IMR-90 (cell line): Measurements from ENCODE around the gene MGAT4A. TPM values are rescaled to one million over a fixed set of nuclear protein-coding genes. Genes with fewer than 3 reads are reported as not detected.

Experiments
- ATAC-seq: fragments of 200-7000 bp; cut with Tn5 transposase; 2 replicates; pipeline ENCODE4 v1.9.1; 2020; ENCODE audit warnings: low read depth, mild to moderate bottlenecking, moderate library complexity
- BruUV-seq: library from RNA; stranded (reverse); fragments of 400-500 nt; replicated peaks from 2 replicates; lab custom pipeline; 2021; lab: Mats Ljungman, UMichigan
- CTCF ChIA-PET: fragments of 300-600 bp; formaldehyde crosslinking; extraction: SDS; loops from one replicate; lab custom pipeline; 2021; ENCODE audit warnings: antibody characterized with exemption; lab: Yijun Ruan, JAX
- POLR2A ChIA-PET: fragments of 300-600 bp; sonication (Branson Sonifier 250); formaldehyde crosslinking; loops from one replicate; lab custom pipeline; 2022; ENCODE audit warnings: antibody characterized with exemption; ENCODE audit not compliant: unreplicated experiment; lab: Charles Lee
- DNase-seq: peaks from one replicate; pipeline ENCODE4 v3.0.0; 2013
- H2AFZ ChIP-seq: replicated peaks from 2 replicates; pipeline ENCODE3; 2013; ENCODE audit warnings: low read length, mild to moderate bottlenecking; ENCODE audit not compliant: poor library complexity
- H2AK5ac ChIP-seq: 2 replicates; pipeline ENCODE4 v1.6.1; 2013; ENCODE audit warnings: low read depth, low read length, inconsistent platforms
- H2AK9ac ChIP-seq: replicated peaks from 2 replicates; pipeline ENCODE3; 2013; ENCODE audit warnings: mild to moderate bottlenecking, low read depth, low read length, moderate library complexity; ENCODE audit not compliant: poor library complexity
- H2BK120ac ChIP-seq: 2 replicates; pipeline ENCODE4 v1.6.1; 2013; ENCODE audit warnings: low read depth, low read length, inconsistent platforms
- H2BK15ac ChIP-seq: 3 replicates; pipeline ENCODE4 v1.6.1; 2013; ENCODE audit warnings: low read depth, low read length, inconsistent platforms
- H2BK20ac ChIP-seq: 2 replicates; pipeline ENCODE4 v1.6.1; 2013; ENCODE audit warnings: low read depth, mild to moderate bottlenecking, inconsistent platforms, low read length, moderate library complexity
- H2BK5ac ChIP-seq: 2 replicates; pipeline ENCODE4 v1.6.1; 2013; ENCODE audit warnings: mild to moderate bottlenecking, low read depth, low read length, inconsistent platforms; ENCODE audit not compliant: poor library complexity, severe bottlenecking
- H3K14ac ChIP-seq: replicated peaks from 2 replicates; pipeline ENCODE4 v1.6.1; 2013; ENCODE audit warnings: low read depth, low read length, inconsistent platforms
- H3K18ac ChIP-seq: 2 replicates; pipeline ENCODE4 v1.6.1; 2013; ENCODE audit warnings: low read depth, low read length, control low read depth
- H3K23ac ChIP-seq: 2 replicates; pipeline ENCODE4 v1.6.1; 2013; ENCODE audit warnings: low read depth, low read length, inconsistent platforms
- H3K27ac ChIP-seq: 2 replicates; pipeline ENCODE4 v1.5.1; 2013; ENCODE audit warnings: mild to moderate bottlenecking, control low read depth, low read length; ENCODE audit not compliant: insufficient read depth
- H3K27me3 ChIP-seq: 2 replicates; pipeline ENCODE4 v1.6.1; 2013; ENCODE audit warnings: low read length; ENCODE audit not compliant: control insufficient read depth, insufficient read depth
- H3K36me3 ChIP-seq: 2 replicates; pipeline ENCODE4 v1.6.1; 2013; ENCODE audit warnings: low read length, mixed read lengths; ENCODE audit not compliant: control insufficient read depth, insufficient read depth
- H3K4ac ChIP-seq: 2 replicates; pipeline ENCODE4 v1.6.1; 2013; ENCODE audit warnings: low read depth, low read length, inconsistent platforms
- H3K4me1 ChIP-seq: 2 replicates; pipeline ENCODE4 v1.6.1; 2013; ENCODE audit warnings: low read length, mixed read lengths; ENCODE audit not compliant: control insufficient read depth, insufficient read depth
- H3K4me2 ChIP-seq: 2 replicates; pipeline ENCODE4 v1.6.1; 2013; ENCODE audit warnings: low read depth, mild to moderate bottlenecking, control low read depth, low read length, moderate library complexity
- H3K4me3 ChIP-seq: 2 replicates; pipeline ENCODE4 v1.5.1; 2013; ENCODE audit warnings: low read depth, mild to moderate bottlenecking, control low read depth, low read length, moderate library complexity; ENCODE audit not compliant: insufficient read depth
- H3K56ac ChIP-seq: 2 replicates; pipeline ENCODE4 v1.6.1; 2013; ENCODE audit warnings: low read length, inconsistent platforms; ENCODE audit not compliant: insufficient read depth; ENCODE audit errors: extremely low read depth
- H3K79me1 ChIP-seq, 2 experiments: 2 replicates each; pipeline ENCODE4 v1.6.1; 2013; ENCODE audit warnings: low read length in 2 of 2, inconsistent platforms in 1 of 2, low read depth in 1 of 2
- H3K9ac ChIP-seq: 2 replicates; pipeline ENCODE4 v1.6.1; 2013; ENCODE audit warnings: low read depth, low read length, control low read depth
- H3K9me1 ChIP-seq: 2 replicates; pipeline ENCODE4 v1.6.1; 2013; ENCODE audit warnings: low read length, inconsistent platforms; ENCODE audit not compliant: insufficient read depth
- H3K9me3 ChIP-seq: 2 replicates; pipeline ENCODE4 v1.6.1; 2013; ENCODE audit warnings: low read length; ENCODE audit not compliant: control insufficient read depth, insufficient read depth
- H4K20me1 ChIP-seq: 2 replicates; pipeline ENCODE4 v1.6.1; 2013; ENCODE audit warnings: low read length, inconsistent platforms; ENCODE audit not compliant: insufficient read depth
- H4K5ac ChIP-seq: 2 replicates; pipeline ENCODE4 v1.6.1; 2013; ENCODE audit warnings: mild to moderate bottlenecking, low read depth, low read length, control low read depth
- H4K8ac ChIP-seq, 2 experiments: 2 replicates each; pipeline ENCODE4 v1.6.1; 2013; ENCODE audit warnings: low read depth in 2 of 2, low read length in 2 of 2, control low read depth in 1 of 2, inconsistent platforms in 1 of 2
- H4K91ac ChIP-seq: 2 replicates; pipeline ENCODE4 v1.6.1; 2013; ENCODE audit warnings: low read depth, low read length, inconsistent platforms; ENCODE audit not compliant: insufficient read depth
- FOS ChIP-seq: fragments of 150-350 bp; IDR thresholded peaks from 2 replicates; pipeline ENCODE4 v1.6.1; 2016; ENCODE audit warnings: low read depth, low read length
- NFE2L2 ChIP-seq: fragments of 150-350 bp; IDR thresholded peaks from 2 replicates; pipeline ENCODE4 v1.6.1; 2016; ENCODE audit warnings: low read depth, mild to moderate bottlenecking, low read length
- WGBS, 2 experiments: methylation state at CpG; one replicate each; pipeline versions ENCODE4 v1.1.5 to v1.1.7; 2013; ENCODE audit warnings: missing lambda C conversion rate in 2 of 2; ENCODE audit not compliant: insufficient read length in 1 of 2; ENCODE audit errors: extremely low coverage in 2 of 2; 5-methylcytosine and 5-hydroxymethylcytosine counted together
- dilution Hi-C: fragments of 300-500 bp; cut with HindIII; formaldehyde crosslinking; loops from one replicate; pipeline ENCODE4 v1.14.3; 2018; ENCODE audit warnings: low sequenced_read_pairs; ENCODE audit not compliant: unreplicated experiment
- in situ Hi-C: fragments of 300-500 bp; cut with MboI; formaldehyde crosslinking; loops from 3 replicates; pipeline ENCODE4 v1.14.3; 2019; ENCODE audit warnings: low sequenced_read_pairs, inconsistent platforms, mixed read lengths
- intact Hi-C: fragments of 100-400 bp; cut with micrococcal nuclease; formaldehyde crosslinking; loops from 2 replicates; pipeline ENCODE4 v1.10.0; 2022
- polyA plus RNA-seq, 3 experiments: library from polyadenylated mRNA; depleted of rRNA; stranded (reverse); fragments of >200 nt; gene quantifications; 2 replicates each; pipeline ENCODE4 v1.2.3, GENCODE V29; 2012; ENCODE audit warnings: low replicate concordance in 1 of 3
- total RNA-seq: library from RNA; depleted of rRNA; stranded (reverse); fragments of >200 nt; gene quantifications from 2 replicates; pipeline ENCODE4 v1.2.3, GENCODE V29; 2012

The MGAT4A gene
- total and polyA plus RNA-seq, 2 of the 4 experiments (the other 2 are of a cell fraction): under 0.01 TPM; not detected in 1

GRCh38 chr2:98748292-98749065 lies 17.5 kb upstream of the MGAT4A start:
- no peaks in the 10 kb centered on the region for H3K4me1 ChIP-seq
- intact Hi-C loops: no loop called here
- no peak overlapping the region for H2BK120ac ChIP-seq
- no peak overlapping the region for H2AK9ac ChIP-seq
- no peak overlapping the region for H4K5ac ChIP-seq
- WGBS, 2 experiments: no CpG with 5 or more reads among the region's 13 CpGs
- H4K8ac ChIP-seq: no peak overlapping the region
- no peak overlapping the region for H2BK5ac ChIP-seq
- no peak for ATAC-seq
- H4K20me1 ChIP-seq: no peaks in the 10 kb centered on the region
- H3K23ac ChIP-seq: no peak overlapping the region
- H2AK5ac ChIP-seq: no peak overlapping the region
- no peak overlapping the region for H3K4ac ChIP-seq
- no peak overlapping the region for H2BK15ac ChIP-seq
- dilution Hi-C loops: no loop called here
- no peak overlapping the region for H3K14ac ChIP-seq
- no peaks in the 10 kb centered on the region for H3K9me1 ChIP-seq
- peaks cover 6% of the 10 kb centered on the region; the same call in 1 of the 2 replicates for H3K27me3 ChIP-seq
- in situ Hi-C loops: no loop called here
- no peaks in the 10 kb centered on the region for H3K79me1 ChIP-seq
- no peak overlapping the region for H3K56ac ChIP-seq
- TF ChIP-seq FOS: no peak
- TF ChIP-seq NFE2L2: no peak
- BruUV-seq: no TSS peak
- H2AFZ ChIP-seq: no peak overlapping the region
- H3K9me3 ChIP-seq: no peaks in the 10 kb centered on the region
- no peak overlapping the region for H2BK20ac ChIP-seq
- no peaks in the 10 kb centered on the region for H3K36me3 ChIP-seq
- H3K4me3 ChIP-seq: no peak overlapping the region
- H3K18ac ChIP-seq: no peak overlapping the region
- H4K91ac ChIP-seq: no peak overlapping the region
- CTCF ChIA-PET: no interaction called here
- H3K27ac ChIP-seq: no peak overlapping the region
- H3K4me2 ChIP-seq: no peak overlapping the region
- no peak for DNase-seq
- POLR2A ChIA-PET: no interaction called here
- H3K9ac ChIP-seq: no peak overlapping the region
